Activated CD8-positive, alpha-beta T cell treated with anti-CD3 and anti-CD28 coated beads for 36 hours (primary cell): ENCODE data around the gene NXPH1. TPM values are rescaled to one million over a fixed set of nuclear protein-coding genes. Genes with fewer than 3 reads are reported as not detected.

Experiments used
- ATAC-seq: fragments of 200-7000 bp; cut with Tn5 transposase; one replicate; pipeline ENCODE4 v1.10.0; 2021; ENCODE audit warnings: mild to moderate bottlenecking, moderate library complexity
- CTCF ChIA-PET: fragments of 350-600 bp; sonication (Branson Sonifier 250); formaldehyde crosslinking; loops from one replicate; lab custom pipeline; 2021; ENCODE audit warnings: antibody characterized with exemption; lab: Charles Lee
- POLR2A ChIA-PET: fragments of 350-600 bp; sonication (Branson Sonifier 250); formaldehyde crosslinking; loops from one replicate; lab custom pipeline; 2021; ENCODE audit warnings: antibody characterized with exemption; lab: Charles Lee
- DNase-seq: peaks from one replicate; pipeline ENCODE4 v3.0.0-alpha.2; 2020
- H3K27ac Mint-ChIP-seq: one replicate; pipeline ENCODE4 v1.8.0; 2021; ENCODE audit warnings: mild to moderate bottlenecking, mixed read lengths
- H3K27me3 Mint-ChIP-seq: one replicate; pipeline ENCODE4 v1.8.0; 2021; ENCODE audit warnings: mixed read lengths
- H3K36me3 Mint-ChIP-seq: one replicate; pipeline ENCODE4 v1.8.0; 2021; ENCODE audit warnings: low read depth, mixed read lengths
- H3K4me1 Mint-ChIP-seq: one replicate; pipeline ENCODE4 v1.8.0; 2021; ENCODE audit warnings: low read depth, mixed read lengths
- H3K4me3 Mint-ChIP-seq: one replicate; pipeline ENCODE4 v1.8.0; 2021; ENCODE audit warnings: mild to moderate bottlenecking, moderate library complexity, mixed read lengths
- H3K9me3 Mint-ChIP-seq: one replicate; pipeline ENCODE4 v1.8.0; 2021; ENCODE audit warnings: mixed read lengths
- CTCF ChIP-seq: fragments of 200-600 bp; IDR thresholded peaks from one replicate; pipeline ENCODE4 v1.8.0; 2022; ENCODE audit warnings: antibody characterized with exemption, mild to moderate bottlenecking
- intact Hi-C: fragments of 100-400 bp; cut with micrococcal nuclease; formaldehyde crosslinking; loops from one replicate; pipeline ENCODE4 v1.10.0; 2022
- total RNA-seq, 2 experiments: library from RNA; stranded (reverse); gene quantifications; one replicate each; pipeline ENCODE4 v1.2.3, GENCODE V29; 2021

The NXPH1 gene
- total RNA-seq, 2 experiments from 2014 or later = not detected

- H3K9me3 Mint-ChIP-seq = no peaks in the 10 kb centered on the region
- no peaks in the 10 kb centered on the region for H3K4me1 Mint-ChIP-seq
- no peak for TF ChIP-seq CTCF
- H3K36me3 Mint-ChIP-seq = no peaks in the 10 kb centered on the region
- DNase-seq (no peak), ATAC-seq (no peak)
- intact Hi-C loops = no loop called here
- no peaks in the 10 kb centered on the region for H3K27me3 Mint-ChIP-seq
- CTCF ChIA-PET = no interaction called here
- no peak overlapping the region for H3K27ac Mint-ChIP-seq
- POLR2A ChIA-PET = no interaction called here
- no peak overlapping the region for H3K4me3 Mint-ChIP-seq
Measured at GRCh38 chr7:8625612-8626011, 192.2 kb downstream of the NXPH1 start.

GRCh38 chr7:8627325-8627724 lies 193.9 kb downstream of the NXPH1 start:
- H3K9me3 Mint-ChIP-seq = no peaks in the 10 kb centered on the region
- intact Hi-C loops = no loop called here
- H3K27me3 Mint-ChIP-seq = no peaks in the 10 kb centered on the region
- ChIA-PET CTCF (no interaction called here), POLR2A (no interaction called here)
- H3K27ac Mint-ChIP-seq = no peak overlapping the region
- H3K4me1 Mint-ChIP-seq = no peaks in the 10 kb centered on the region
- DNase-seq (no peak), ATAC-seq (no peak)
- H3K4me3 Mint-ChIP-seq = no peak overlapping the region
- TF ChIP-seq CTCF = no peak
- no peaks in the 10 kb centered on the region for H3K36me3 Mint-ChIP-seq

- Mint-ChIP-seq H3K36me3 (no peaks in the 10 kb centered on the region), H3K4me3 (no peak overlapping the region), H3K27ac (no peak overlapping the region), H3K27me3 (no peaks in the 10 kb centered on the region), H3K9me3 (peaks cover 1% of the 10 kb centered on the region), H3K4me1 (no peaks in the 10 kb centered on the region)
- CTCF ChIA-PET = no interaction called here
- ATAC-seq (no peak), DNase-seq (no peak)
- TF ChIP-seq CTCF = no peak
- intact Hi-C loops = no loop called here
- POLR2A ChIA-PET = no interaction called here
Measured at GRCh38 chr7:8628656-8629055, 195.2 kb downstream of the NXPH1 start.

GRCh38 chr7:8629504-8629903 lies 196.1 kb downstream of the NXPH1 start:
- Mint-ChIP-seq H3K27ac (no peak overlapping the region), H3K4me1 (no peaks in the 10 kb centered on the region), H3K36me3 (no peaks in the 10 kb centered on the region), H3K9me3 (peaks cover 1% of the 10 kb centered on the region), H3K4me3 (no peak overlapping the region), H3K27me3 (no peaks in the 10 kb centered on the region)
- intact Hi-C loops = no loop called here
- TF ChIP-seq CTCF = no peak
- ATAC-seq (no peak), DNase-seq (no peak)
- ChIA-PET CTCF (interaction anchor here (0.9 kb wide), 1 partner anchor 210 kb away, joined by 3 read pairs; no protein-coding TSS in a partner anchor), POLR2A (interaction anchor here (0.7 kb wide), 1 partner anchor 32 kb away, joined by 3 read pairs; no protein-coding TSS in a partner anchor)

GRCh38 chr7:8637322-8637721 lies 203.9 kb downstream of the NXPH1 start:
- intact Hi-C loops = no loop called here
- Mint-ChIP-seq H3K4me3 (no peak overlapping the region), H3K4me1 (no peaks in the 10 kb centered on the region), H3K27ac (no peak overlapping the region), H3K27me3 (no peaks in the 10 kb centered on the region), H3K36me3 (no peaks in the 10 kb centered on the region), H3K9me3 (peaks cover 3% of the 10 kb centered on the region)
- no peak for ATAC-seq
- ChIA-PET CTCF (no interaction called here), POLR2A (no interaction called here)
- TF ChIP-seq CTCF = no peak
- DNase-seq = no peak
